ENCODE data around the gene PARD3.

DNA sequence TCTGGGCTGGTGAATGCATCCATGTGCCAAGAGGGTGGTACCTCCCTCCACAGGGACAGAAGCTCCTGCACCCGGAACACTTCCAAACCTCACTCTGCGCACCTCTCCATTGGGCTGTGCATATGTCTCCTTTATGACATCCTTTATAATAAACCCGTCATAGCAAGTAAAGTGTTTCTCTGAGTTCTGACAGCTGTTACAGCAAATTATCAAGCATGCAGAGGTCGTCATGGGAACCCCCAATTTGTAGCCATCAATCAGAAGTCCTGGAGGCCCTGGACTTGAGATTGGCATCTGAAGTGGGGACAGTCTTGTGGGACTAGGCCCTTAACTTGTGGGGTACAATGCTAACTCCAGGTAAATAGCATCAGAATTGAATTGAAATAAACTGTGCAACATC is 29.4 kb upstream of the PARD3 start:
- TF ChIP-seq, protein P1, sequence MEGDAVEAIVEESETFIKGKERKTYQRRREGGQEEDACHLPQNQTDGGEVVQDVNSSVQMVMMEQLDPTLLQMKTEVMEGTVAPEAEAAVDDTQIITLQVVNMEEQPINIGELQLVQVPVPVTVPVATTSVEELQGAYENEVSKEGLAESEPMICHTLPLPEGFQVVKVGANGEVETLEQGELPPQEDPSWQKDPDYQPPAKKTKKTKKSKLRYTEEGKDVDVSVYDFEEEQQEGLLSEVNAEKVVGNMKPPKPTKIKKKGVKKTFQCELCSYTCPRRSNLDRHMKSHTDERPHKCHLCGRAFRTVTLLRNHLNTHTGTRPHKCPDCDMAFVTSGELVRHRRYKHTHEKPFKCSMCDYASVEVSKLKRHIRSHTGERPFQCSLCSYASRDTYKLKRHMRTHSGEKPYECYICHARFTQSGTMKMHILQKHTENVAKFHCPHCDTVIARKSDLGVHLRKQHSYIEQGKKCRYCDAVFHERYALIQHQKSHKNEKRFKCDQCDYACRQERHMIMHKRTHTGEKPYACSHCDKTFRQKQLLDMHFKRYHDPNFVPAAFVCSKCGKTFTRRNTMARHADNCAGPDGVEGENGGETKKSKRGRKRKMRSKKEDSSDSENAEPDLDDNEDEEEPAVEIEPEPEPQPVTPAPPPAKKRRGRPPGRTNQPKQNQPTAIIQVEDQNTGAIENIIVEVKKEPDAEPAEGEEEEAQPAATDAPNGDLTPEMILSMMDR (IDR thresholded peaks at IDR 0.05; ENCODE audit: borderline replicate concordance, extremely low read depth, low read length, poor library complexity, severe bottlenecking) = no peak
- no peak for TF ChIP-seq EZH2 (IDR thresholded peaks at IDR 0.05; ENCODE audit: borderline replicate concordance, low read depth, low read length, severe bottlenecking)
